B cell (primary cell): Measurements from ENCODE around the gene ZNF581. TPM values are rescaled to one million over a fixed set of nuclear protein-coding genes. Genes with fewer than 3 reads are reported as not detected.

Source experiments
- ATAC-seq: fragments of 200-7000 bp; cut with Tn5 transposase; one replicate; pipeline ENCODE4 v1.10.0; 2021; ENCODE audit warnings: low read depth, mild to moderate bottlenecking, moderate number of reproducible peaks, moderate library complexity
- CTCF ChIA-PET: fragments of 350-600 bp; sonication (Branson Sonifier 250); formaldehyde crosslinking; loops from one replicate; lab custom pipeline; 2021; ENCODE audit warnings: antibody characterized with exemption, inconsistent platforms; lab: Charles Lee
- POLR2A ChIA-PET: fragments of 350-600 bp; sonication (Branson Sonifier 250); formaldehyde crosslinking; loops from one replicate; lab custom pipeline; 2021; ENCODE audit warnings: antibody characterized with exemption; lab: Charles Lee
- DNase-seq: peaks from one replicate; pipeline ENCODE4 v3.0.0; 2013
- H2AFZ ChIP-seq: 2 replicates; pipeline ENCODE4 v1.6.1; 2012; ENCODE audit warnings: mild to moderate bottlenecking, low read depth, low read length; ENCODE audit not compliant: insufficient read depth, poor library complexity, severe bottlenecking
- H3K27ac ChIP-seq, 2 donors: 1 replicate in 1 of 2; 2 replicates in 1 of 2; pipeline ENCODE4 v1.5.1; 2012 to 2013; ENCODE audit warnings: low read length in 2 of 2, mild to moderate bottlenecking in 2 of 2, moderate library complexity in 1 of 2
- H3K27me3 ChIP-seq, 4 experiments: fragments of 200-600 bp in 1 of 4; sonication (generic) in 1 of 4; replicated peaks in 1 of 4; 1 replicate in 2 of 4; 2 replicates in 2 of 4; pipeline versions ENCODE4 v1.6.1 to v1.7.0; 2013 to 2016; ENCODE audit warnings: low read length in 3 of 4, mild to moderate bottlenecking in 2 of 4, mixed read lengths in 1 of 4, moderate library complexity in 1 of 4; ENCODE audit not compliant: insufficient read depth in 4 of 4, control insufficient read depth in 3 of 4; ENCODE audit errors: control extremely low read depth in 1 of 4
- H3K36me3 ChIP-seq, 2 experiments: replicated peaks in 1 of 2; 1 replicate in 1 of 2; 2 replicates in 1 of 2; pipeline versions ENCODE4 v1.6.1 to v1.7.1; 2013; ENCODE audit warnings: low read length in 1 of 2; ENCODE audit not compliant: insufficient read depth in 2 of 2, control insufficient read depth in 1 of 2; ENCODE audit errors: control extremely low read depth in 1 of 2, extremely low read depth in 1 of 2
- H3K4me1 ChIP-seq, 2 donors: fragments of 200-600 bp in 1 of 2; sonication (generic) in 1 of 2; 1 replicate in 1 of 2; 2 replicates in 1 of 2; pipeline versions ENCODE4 v1.5.1 to v1.6.1; 2013 to 2017; ENCODE audit warnings: low read length in 2 of 2; ENCODE audit not compliant: control insufficient read depth in 2 of 2, insufficient read depth in 2 of 2
- H3K4me2 ChIP-seq: replicated peaks from 2 replicates; pipeline ENCODE3; 2012; ENCODE audit warnings: mild to moderate bottlenecking, low read depth, low read length; ENCODE audit not compliant: poor library complexity, severe bottlenecking
- H3K4me3 ChIP-seq, 5 experiments: fragments of 200-600 bp in 1 of 5; sonication (generic) in 1 of 5; 1 replicate in 3 of 5; 2 replicates in 2 of 5; pipeline versions ENCODE4 v1.5.1 to v1.7.0; 2011 to 2016; ENCODE audit warnings: low read length in 4 of 5, mild to moderate bottlenecking in 4 of 5, low read depth in 2 of 5, control low read depth in 1 of 5, moderate library complexity in 1 of 5; ENCODE audit not compliant: insufficient read depth in 1 of 5; ENCODE audit errors: control extremely low read depth in 1 of 5, extremely low read depth in 1 of 5
- H3K79me2 ChIP-seq: fragments of 200-600 bp; sonication (generic); one replicate; pipeline ENCODE4 v1.6.0; 2016; ENCODE audit warnings: low read length; ENCODE audit not compliant: control insufficient read depth, insufficient read depth
- H3K9ac ChIP-seq: fragments of 200-600 bp; sonication (generic); 2 replicates; pipeline ENCODE4 v1.6.1; 2017; ENCODE audit warnings: mild to moderate bottlenecking, low read length, moderate library complexity
- H3K9me3 ChIP-seq, 3 donors: one replicate each; pipeline versions ENCODE4 v1.6.1 to v1.7.1; 2013; ENCODE audit warnings: low read length in 2 of 3; ENCODE audit not compliant: control insufficient read depth in 2 of 3, insufficient read depth in 1 of 3; ENCODE audit errors: control extremely low read depth in 1 of 3
- H4K20me1 ChIP-seq: 2 replicates; pipeline ENCODE4 v1.6.0; 2012; ENCODE audit warnings: mild to moderate bottlenecking, low read length; ENCODE audit not compliant: insufficient read depth, control insufficient read depth, poor library complexity, severe bottlenecking
- H3K27ac Mint-ChIP-seq: one replicate; pipeline ENCODE4 v1.8.0; 2021; ENCODE audit warnings: mixed read lengths
- H3K27me3 Mint-ChIP-seq: one replicate; pipeline ENCODE4 v1.8.0; 2021; ENCODE audit warnings: mixed read lengths
- H3K4me1 Mint-ChIP-seq: one replicate; pipeline ENCODE4 v1.8.0; 2021; ENCODE audit warnings: mixed read lengths
- H3K4me3 Mint-ChIP-seq: one replicate; pipeline ENCODE4 v1.8.0; 2021; ENCODE audit warnings: mixed read lengths
- H3K9me3 Mint-ChIP-seq: one replicate; pipeline ENCODE4 v1.8.0; 2022; ENCODE audit warnings: mixed read lengths; ENCODE audit not compliant: insufficient read depth
- EZH2 ChIP-seq: IDR thresholded peaks from 2 replicates; pipeline ENCODE4 v1.6.1; 2012; ENCODE audit warnings: borderline replicate concordance, low read depth, mild to moderate bottlenecking, moderate library complexity, low read length; ENCODE audit not compliant: insufficient read depth, poor library complexity, severe bottlenecking
- WGBS: methylation state at CpG from one replicate; pipeline ENCODE4 v1.1.5; 2013; ENCODE audit warnings: missing lambda C conversion rate; ENCODE audit not compliant: insufficient coverage; 5-methylcytosine and 5-hydroxymethylcytosine counted together
- intact Hi-C: fragments of 100-400 bp; cut with micrococcal nuclease; formaldehyde crosslinking; loops from one replicate; pipeline ENCODE4 v1.10.0; 2022
- polyA plus RNA-seq: library from polyadenylated mRNA; depleted of rRNA; stranded (reverse); fragments of >200 nt; gene quantifications from 2 replicates; pipeline ENCODE4 v1.2.3, GENCODE V29; 2012
- total RNA-seq, 2 donors: library from RNA; stranded (reverse); fragments of 120-200 nt in 1 of 2; gene quantifications; 1 replicate in 1 of 2; 2 replicates in 1 of 2; pipeline versions ENCODE4 v1.2.3 to v1.2.4, GENCODE V29; 2013 to 2022
- TF ChIP-seq, protein P1 (sequence below): fragments of 200-600 bp; IDR thresholded peaks from one replicate; pipeline ENCODE4 v1.8.0; 2022; ENCODE audit warnings: antibody characterized with exemption, mild to moderate bottlenecking

Gene ZNF581
- total and polyA plus RNA-seq, 2 donors (not counting 1 experiment from before 2014, with no cell fraction given), result 48.2 to 51.3 TPM

DNA sequence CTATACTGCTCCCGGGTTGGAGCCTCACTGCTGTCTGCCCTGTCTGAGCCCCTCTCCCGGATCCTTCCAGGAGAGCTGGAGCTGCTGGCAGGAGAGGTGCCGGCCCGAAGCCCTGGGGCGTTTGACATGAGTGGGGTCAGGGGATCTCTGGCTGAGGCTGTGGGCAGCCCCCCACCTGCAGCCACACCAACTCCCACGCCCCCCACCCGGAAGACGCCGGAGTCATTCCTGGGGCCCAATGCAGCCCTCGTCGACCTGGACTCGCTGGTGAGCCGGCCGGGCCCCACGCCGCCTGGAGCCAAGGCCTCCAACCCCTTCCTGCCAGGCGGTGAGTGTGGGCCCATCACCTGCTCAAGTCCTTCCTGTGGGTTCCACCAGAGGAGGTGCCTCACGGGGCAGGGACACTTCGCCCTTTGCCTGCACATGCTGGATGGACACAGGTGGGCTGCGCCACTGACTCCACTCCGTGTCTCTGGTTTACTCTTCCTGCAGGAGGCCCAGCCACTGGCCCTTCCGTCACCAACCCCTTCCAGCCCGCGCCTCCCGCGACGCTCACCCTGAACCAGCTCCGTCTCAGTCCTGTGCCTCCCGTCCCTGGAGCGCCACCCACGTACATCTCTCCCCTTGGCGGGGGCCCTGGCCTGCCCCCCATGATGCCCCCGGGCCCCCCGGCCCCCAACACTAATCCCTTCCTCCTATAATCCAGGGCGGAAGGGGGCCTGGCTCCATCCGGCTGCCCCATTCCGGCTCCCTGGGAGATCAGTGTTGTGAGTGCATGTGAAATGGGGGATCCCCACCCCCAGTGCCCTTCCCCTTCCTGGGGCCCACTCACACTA lies 51.4 kb downstream of the ZNF581 start:
- no peaks in the 10 kb centered on the region for H3K4me1 ChIP-seq
- H3K27ac ChIP-seq, result no peak overlapping the region
- no peaks in the 10 kb centered on the region for H3K9me3 Mint-ChIP-seq
- H3K27ac Mint-ChIP-seq, result no peak overlapping the region
- H4K20me1 ChIP-seq, result peaks cover 37% of the 10 kb centered on the region
- peaks cover 7% of the 10 kb centered on the region for H3K79me2 ChIP-seq
- CTCF ChIA-PET, result interaction anchor here (0.7 kb wide), 1 partner anchor 107 kb away, joined by 4 read pairs; no protein-coding TSS in a partner anchor
- H3K9ac ChIP-seq, result no peak overlapping the region
- peaks cover 0 to 66% of the 10 kb centered on the region in 2 experiments for H3K36me3 ChIP-seq
- TF ChIP-seq, protein P1, sequence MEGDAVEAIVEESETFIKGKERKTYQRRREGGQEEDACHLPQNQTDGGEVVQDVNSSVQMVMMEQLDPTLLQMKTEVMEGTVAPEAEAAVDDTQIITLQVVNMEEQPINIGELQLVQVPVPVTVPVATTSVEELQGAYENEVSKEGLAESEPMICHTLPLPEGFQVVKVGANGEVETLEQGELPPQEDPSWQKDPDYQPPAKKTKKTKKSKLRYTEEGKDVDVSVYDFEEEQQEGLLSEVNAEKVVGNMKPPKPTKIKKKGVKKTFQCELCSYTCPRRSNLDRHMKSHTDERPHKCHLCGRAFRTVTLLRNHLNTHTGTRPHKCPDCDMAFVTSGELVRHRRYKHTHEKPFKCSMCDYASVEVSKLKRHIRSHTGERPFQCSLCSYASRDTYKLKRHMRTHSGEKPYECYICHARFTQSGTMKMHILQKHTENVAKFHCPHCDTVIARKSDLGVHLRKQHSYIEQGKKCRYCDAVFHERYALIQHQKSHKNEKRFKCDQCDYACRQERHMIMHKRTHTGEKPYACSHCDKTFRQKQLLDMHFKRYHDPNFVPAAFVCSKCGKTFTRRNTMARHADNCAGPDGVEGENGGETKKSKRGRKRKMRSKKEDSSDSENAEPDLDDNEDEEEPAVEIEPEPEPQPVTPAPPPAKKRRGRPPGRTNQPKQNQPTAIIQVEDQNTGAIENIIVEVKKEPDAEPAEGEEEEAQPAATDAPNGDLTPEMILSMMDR, result no peak
- no peak for TF ChIP-seq EZH2
- WGBS, result 93% methylated on average over 24 of the region's 37 CpGs
- H3K4me2 ChIP-seq, result no peak overlapping the region
- H2AFZ ChIP-seq, result no peak overlapping the region
- no peaks in the 10 kb centered on the region for H3K9me3 ChIP-seq
- intact Hi-C loops, result no loop called here
- ATAC-seq (no peak), DNase-seq (no peak)
- no peak overlapping the region for H3K4me3 ChIP-seq
- H3K27me3 Mint-ChIP-seq, result no peaks in the 10 kb centered on the region
- no peaks in the 10 kb centered on the region for H3K27me3 ChIP-seq
- no peak overlapping the region for H3K4me3 Mint-ChIP-seq
- POLR2A ChIA-PET, result no interaction called here
- H3K4me1 Mint-ChIP-seq, result no peaks in the 10 kb centered on the region

Other genes starting within 250 kb of the ZNF581 start
- gene UBE2S, start 235.9 kb upstream of the ZNF581 start, total RNA-seq, result 20.6 and 29.0 TPM in 2 replicates
- gene UBE2S, start 235.9 kb upstream of the ZNF581 start, polyA plus RNA-seq, result 50.0 and 72.7 TPM in 2 replicates
- gene SHISA7, start 200.3 kb upstream of the ZNF581 start, total RNA-seq, result not detected in 2 replicates
- gene SHISA7, start 200.3 kb upstream of the ZNF581 start, polyA plus RNA-seq, result 0.06 TPM in 1 of 2 replicates, not detected in the other
- 10.0 and 11.1 TPM in 2 replicates for gene ISOC2, start 182.0 kb upstream of the ZNF581 start, total RNA-seq
- gene ISOC2, start 182.0 kb upstream of the ZNF581 start, polyA plus RNA-seq, result 13.5 and 27.6 TPM in 2 replicates
- gene C19orf85, start 178.9 kb upstream of the ZNF581 start, total RNA-seq, result not detected in 2 replicates
- not detected in 2 replicates for gene C19orf85, start 178.9 kb upstream of the ZNF581 start, polyA plus RNA-seq
- gene ZNF628, start 167.0 kb upstream of the ZNF581 start, total RNA-seq, result 13.3 and 15.5 TPM in 2 replicates
- gene ZNF628, start 167.0 kb upstream of the ZNF581 start, polyA plus RNA-seq, result 18.3 and 28.6 TPM in 2 replicates
- 10.7 and 12.6 TPM in 2 replicates for gene NAT14, start 158.5 kb upstream of the ZNF581 start, total RNA-seq
- gene NAT14, start 158.5 kb upstream of the ZNF581 start, polyA plus RNA-seq, result 15.1 and 23.2 TPM in 2 replicates
- gene SSC5D, start 155.2 kb upstream of the ZNF581 start, total RNA-seq, result 0.44 and 0.58 TPM in 2 replicates
- gene SSC5D, start 155.2 kb upstream of the ZNF581 start, polyA plus RNA-seq, result 0.22 and 0.46 TPM in 2 replicates
- not detected in 2 replicates for gene SBK2, start 106.5 kb upstream of the ZNF581 start, total RNA-seq
- not detected in 2 replicates for gene SBK2, start 106.5 kb upstream of the ZNF581 start, polyA plus RNA-seq
- gene SBK3, start 98.1 kb upstream of the ZNF581 start, total RNA-seq, result not detected in 2 replicates
- not detected in 2 replicates for gene SBK3, start 98.1 kb upstream of the ZNF581 start, polyA plus RNA-seq
- 10.3 and 10.8 TPM in 2 replicates for gene ZNF579, start 62.8 kb upstream of the ZNF581 start, total RNA-seq
- gene ZNF579, start 62.8 kb upstream of the ZNF581 start, polyA plus RNA-seq, result 3.7 and 6.7 TPM in 2 replicates
- gene FIZ1, start 44.1 kb upstream of the ZNF581 start, total RNA-seq, result 21.4 and 26.4 TPM in 2 replicates
- gene FIZ1, start 44.1 kb upstream of the ZNF581 start, polyA plus RNA-seq, result 7.4 and 8.0 TPM in 2 replicates
- gene ZNF524, start 43.4 kb upstream of the ZNF581 start, total RNA-seq, result 21.2 and 23.8 TPM in 2 replicates
- gene ZNF524, start 43.4 kb upstream of the ZNF581 start, polyA plus RNA-seq, result 18.0 and 27.4 TPM in 2 replicates
- gene ZNF865, start 38.0 kb upstream of the ZNF581 start, total RNA-seq, result 22.7 TPM in 2 replicates
- gene ZNF865, start 38.0 kb upstream of the ZNF581 start, polyA plus RNA-seq, result 9.9 and 11.3 TPM in 2 replicates
- 9.7 and 11.5 TPM in 2 replicates for gene ZNF784, start 19.1 kb upstream of the ZNF581 start, total RNA-seq
- gene ZNF784, start 19.1 kb upstream of the ZNF581 start, polyA plus RNA-seq, result 9.2 and 13.3 TPM in 2 replicates
- gene ZNF580, start 2.6 kb upstream of the ZNF581 start, total RNA-seq, result 101 and 126 TPM in 2 replicates
- 69.8 and 105 TPM in 2 replicates for gene ZNF580, start 2.6 kb upstream of the ZNF581 start, polyA plus RNA-seq
- gene CCDC106, start 4.6 kb downstream of the ZNF581 start, total RNA-seq, result 25.2 and 28.3 TPM in 2 replicates
- 52.1 and 54.5 TPM in 2 replicates for gene CCDC106, start 4.6 kb downstream of the ZNF581 start, polyA plus RNA-seq
- 275 and 278 TPM in 2 replicates for gene U2AF2, start 11.4 kb downstream of the ZNF581 start, total RNA-seq
- gene U2AF2, start 11.4 kb downstream of the ZNF581 start, polyA plus RNA-seq, result 275 and 300 TPM in 2 replicates
- gene EPN1, start 31.6 kb downstream of the ZNF581 start, total RNA-seq, result 63.8 and 63.9 TPM in 2 replicates
- gene EPN1, start 31.6 kb downstream of the ZNF581 start, polyA plus RNA-seq, result 52.3 and 54.4 TPM in 2 replicates
- gene NLRP9, start 94.8 kb downstream of the ZNF581 start, total RNA-seq, result not detected in 2 replicates
- gene NLRP9, start 94.8 kb downstream of the ZNF581 start, polyA plus RNA-seq, result not detected in 2 replicates
- gene RFPL4A, start 115.4 kb downstream of the ZNF581 start, total RNA-seq, result not detected in 2 replicates
- not detected in 2 replicates for gene RFPL4A, start 115.4 kb downstream of the ZNF581 start, polyA plus RNA-seq
- not detected in 2 replicates for gene RFPL4AL1, start 125.5 kb downstream of the ZNF581 start, total RNA-seq
- gene RFPL4AL1, start 125.5 kb downstream of the ZNF581 start, polyA plus RNA-seq, result not detected in 2 replicates
- 0.12 TPM in 1 of 2 replicates, not detected in the other for gene NLRP11, start 188.3 kb downstream of the ZNF581 start, total RNA-seq
- 0.07 and 0.24 TPM in 2 replicates for gene NLRP11, start 188.3 kb downstream of the ZNF581 start, polyA plus RNA-seq
- gene NLRP4, start 192.9 kb downstream of the ZNF581 start, total RNA-seq, result 0.15 and 0.19 TPM in 2 replicates
- gene NLRP4, start 192.9 kb downstream of the ZNF581 start, polyA plus RNA-seq, result 0.45 and 1.3 TPM in 2 replicates